ENCODE measurements around the gene GOLGA6A. TPM values are rescaled to one million over a fixed set of nuclear protein-coding genes. Genes with fewer than 3 reads are reported as not detected.

GOLGA6A gene
- total and polyA plus RNA-seq, 2 of the 13 experiments (the other 11 are each of a cell fraction or from before 2014, with no cell fraction given): 0.04 to 0.22 TPM

- H3K79me2 ChIP-seq (ENCODE audit: insufficient read depth, low read length): no peaks in the 10 kb centered on the region
- no peak overlapping the region for H3K4me2 ChIP-seq (ENCODE audit: low read depth, low read length)
- BruUV-seq (replicated peaks): no TSS peak
- H3K4me1 ChIP-seq (ENCODE audit: insufficient read depth, low read length): no peaks in the 10 kb centered on the region
- no peaks in the 10 kb centered on the region for H4K20me1 ChIP-seq (ENCODE audit: insufficient read depth, low read length)
- in situ Hi-C loops (cut with HindIII; ENCODE audit: extremely low pct_ligation_motif_present, low pct_unique_long_range_greater_than_20kb): no loop called here
- no peak overlapping the region for H2AFZ ChIP-seq (ENCODE audit: low read length)
- no peak overlapping the region for H3K27ac ChIP-seq (ENCODE audit: extremely low read length, insufficient read depth, low read length)
- H3K9me3 ChIP-seq (ENCODE audit: low read length): no peaks in the 10 kb centered on the region
- 7% methylated on average over 4 of the region's 6 CpGs for WGBS (ENCODE audit: low lambda C conversion rate)
- no peak overlapping the region for H3K4me3 ChIP-seq (replicated peaks in 1 of 3; ENCODE audit: insufficient read depth in 1 of 3, low read depth in 2 of 3, low read length in 3 of 3)
- H3K27me3 ChIP-seq (ENCODE audit: control insufficient read depth in 1 of 2, insufficient read depth in 2 of 2, low read length in 2 of 2): no peaks in the 10 kb centered on the region
- no peaks in the 10 kb centered on the region for H3K36me3 ChIP-seq (replicated peaks in 1 of 2; ENCODE audit: control insufficient read depth in 1 of 2, insufficient read depth in 2 of 2, low read length in 2 of 2)
- CTCF ChIA-PET (ENCODE audit: low intra/inter-chr PET ratio, low total read pairs): no interaction called here
- no peak overlapping the region for H3K9ac ChIP-seq (ENCODE audit: insufficient read depth, low read depth, low read length)
- DNase-seq (ENCODE audit: low spot score): no peak
- POLR2A ChIA-PET: no interaction called here
- ATAC-seq: no peak
- intact Hi-C loops (cut with micrococcal nuclease; ENCODE audit: unreplicated experiment): no loop called here
- FAIRE-seq: no peak
- no peak for TF ChIP-seq ZNF34 (CRISPR knock-in tag; IDR thresholded peaks at IDR 0.05; ENCODE audit: borderline replicate concordance)
- TF ChIP-seq ADNP (CRISPR knock-in tag; IDR thresholded peaks at IDR 0.05): no peak
- no peak for TF ChIP-seq CEBPZ (IDR thresholded peaks at IDR 0.05; ENCODE audit: low read length)
- no peak for TF ChIP-seq ZC3H4 (CRISPR knock-in tag; IDR thresholded peaks at IDR 0.05; ENCODE audit: borderline replicate concordance)
- no peak for TF ChIP-seq ZNF530 (CRISPR knock-in tag; IDR thresholded peaks at IDR 0.05; ENCODE audit: low read depth)
- no peak for TF ChIP-seq PHF20 (CRISPR knock-in tag; IDR thresholded peaks at IDR 0.05)
- TF ChIP-seq RFX5 (IDR thresholded peaks at IDR 0.05; ENCODE audit: low read depth, low read length): no peak
- no peak for TF ChIP-seq CREB3 (CRISPR knock-in tag; IDR thresholded peaks at IDR 0.05)
- no peak for TF ChIP-seq ZBTB40 (IDR thresholded peaks at IDR 0.05)
- no peak for TF ChIP-seq ZBTB40 (CRISPR knock-in tag; IDR thresholded peaks at IDR 0.05)
- no peak for TF ChIP-seq ZNF136 (CRISPR knock-in tag; IDR thresholded peaks at IDR 0.05; ENCODE audit: low read depth)
- TF ChIP-seq PHF8 (CRISPR knock-in tag; IDR thresholded peaks at IDR 0.05): no peak
- no peak for TF ChIP-seq ZNF891 (CRISPR knock-in tag; IDR thresholded peaks at IDR 0.05)
These were observed 22.1 kb downstream of the GOLGA6A start for GRCh38 chr15:74060251-74060650.

Measured in HepG2 (cell line).